GM19468 (cell line): ENCODE measurements around the gene GUCY1A2.
A peak's percentile ranks its signal among the peaks of the same experiment; 100 is the strongest.
"Not testable (repeated sequence)": the region's sequence is repeated elsewhere in the genome, so short reads cannot be mapped to it uniquely, and the experiment has no call there.

Experiments used
- ATAC-seq: cut with Tn5 transposase; IDR thresholded peaks from one replicate; pipeline ENCODE4 v1.9.1; 2021; ENCODE audit warnings: mild to moderate bottlenecking, moderate library complexity, moderate number of reproducible peaks; ENCODE audit not compliant: unreplicated experiment; ENCODE audit errors: extremely low read depth

GUCY1A2 gene, protein sequence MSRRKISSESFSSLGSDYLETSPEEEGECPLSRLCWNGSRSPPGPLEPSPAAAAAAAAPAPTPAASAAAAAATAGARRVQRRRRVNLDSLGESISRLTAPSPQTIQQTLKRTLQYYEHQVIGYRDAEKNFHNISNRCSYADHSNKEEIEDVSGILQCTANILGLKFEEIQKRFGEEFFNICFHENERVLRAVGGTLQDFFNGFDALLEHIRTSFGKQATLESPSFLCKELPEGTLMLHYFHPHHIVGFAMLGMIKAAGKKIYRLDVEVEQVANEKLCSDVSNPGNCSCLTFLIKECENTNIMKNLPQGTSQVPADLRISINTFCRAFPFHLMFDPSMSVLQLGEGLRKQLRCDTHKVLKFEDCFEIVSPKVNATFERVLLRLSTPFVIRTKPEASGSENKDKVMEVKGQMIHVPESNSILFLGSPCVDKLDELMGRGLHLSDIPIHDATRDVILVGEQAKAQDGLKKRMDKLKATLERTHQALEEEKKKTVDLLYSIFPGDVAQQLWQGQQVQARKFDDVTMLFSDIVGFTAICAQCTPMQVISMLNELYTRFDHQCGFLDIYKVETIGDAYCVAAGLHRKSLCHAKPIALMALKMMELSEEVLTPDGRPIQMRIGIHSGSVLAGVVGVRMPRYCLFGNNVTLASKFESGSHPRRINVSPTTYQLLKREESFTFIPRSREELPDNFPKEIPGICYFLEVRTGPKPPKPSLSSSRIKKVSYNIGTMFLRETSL

DNA sequence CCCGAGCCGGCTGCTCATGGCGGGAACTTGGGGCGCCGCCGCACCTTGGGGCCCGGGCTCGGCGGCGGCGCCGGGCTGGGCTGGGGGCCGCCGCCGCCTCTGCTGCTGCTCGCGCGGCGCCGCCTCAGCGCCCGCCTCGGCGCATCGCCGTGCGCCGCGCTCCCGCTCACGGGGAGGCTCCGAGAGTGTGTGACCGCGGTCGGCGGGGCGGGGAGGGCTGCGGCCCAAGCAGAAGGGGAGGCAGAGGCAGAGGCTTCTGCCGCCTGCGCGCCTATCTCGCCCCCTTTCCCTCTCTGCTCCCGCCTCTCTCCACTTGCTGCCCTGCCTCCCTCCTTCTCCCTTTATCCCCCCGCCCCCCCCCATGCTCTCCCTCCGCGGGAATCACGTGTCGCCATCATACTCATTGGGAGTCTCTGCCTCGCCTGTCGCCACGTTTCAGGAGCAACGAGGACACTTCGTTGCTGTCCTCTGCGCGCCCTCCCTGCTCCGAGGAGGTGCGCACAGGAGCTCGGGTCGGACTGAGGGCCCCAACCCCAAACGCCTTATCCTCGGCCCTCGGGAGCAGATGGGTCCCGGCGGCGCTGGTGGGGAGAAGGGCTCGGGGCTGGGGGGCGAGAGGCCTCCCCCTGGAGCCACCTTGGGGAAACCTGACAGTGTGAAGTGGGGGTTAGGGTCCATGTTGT lies at the start of gene GUCY1A2:
Gene GUCY1A2 (minus strand): TSS at position 258 of the 683 bp plus-strand sequence. CDS start 421 bp downstream, outside the sequence.
- no peak for ATAC-seq

DNA sequence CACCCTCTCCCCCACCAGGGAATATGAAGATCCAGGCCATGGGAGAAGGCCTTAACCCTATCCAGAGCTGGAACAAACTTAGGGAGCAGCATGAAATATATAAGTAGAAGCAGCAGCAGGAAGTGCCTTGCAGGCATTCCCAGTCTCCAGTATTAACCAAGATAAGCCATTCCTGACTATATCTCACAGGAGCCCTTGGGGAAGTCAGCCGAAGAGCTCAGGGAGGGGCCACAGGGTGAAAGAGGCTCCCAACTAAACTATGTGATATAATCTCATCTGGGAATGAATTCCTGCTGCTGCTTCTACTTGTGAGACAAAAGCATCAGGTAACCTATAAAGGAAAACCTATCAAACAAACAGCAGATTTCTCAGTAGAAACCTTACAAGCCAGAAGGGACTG lies 36.1 kb upstream of the GUCY1A2 start:
- no peak for ATAC-seq

DNA sequence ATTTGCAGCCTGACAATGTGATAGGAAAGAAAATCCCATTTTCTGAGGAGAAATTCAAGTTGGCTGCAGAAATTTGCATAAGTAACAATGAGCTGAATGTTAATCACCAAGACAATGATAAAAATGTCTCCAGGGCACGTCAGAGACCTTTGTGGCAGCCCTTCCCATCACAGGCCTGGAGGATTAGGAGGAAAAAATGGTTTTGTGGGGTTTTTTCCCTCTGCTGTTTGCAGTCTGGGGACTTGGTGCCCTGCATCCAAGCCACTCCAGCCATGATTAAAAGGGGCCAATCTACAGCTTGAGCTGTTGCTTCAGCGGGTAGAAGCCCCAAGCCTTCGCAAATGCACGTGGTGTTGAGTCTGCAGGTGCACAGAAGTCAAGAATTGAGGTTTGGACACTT lies 33.1 kb upstream of the GUCY1A2 start:
- ATAC-seq: not testable (repeated sequence)

DNA sequence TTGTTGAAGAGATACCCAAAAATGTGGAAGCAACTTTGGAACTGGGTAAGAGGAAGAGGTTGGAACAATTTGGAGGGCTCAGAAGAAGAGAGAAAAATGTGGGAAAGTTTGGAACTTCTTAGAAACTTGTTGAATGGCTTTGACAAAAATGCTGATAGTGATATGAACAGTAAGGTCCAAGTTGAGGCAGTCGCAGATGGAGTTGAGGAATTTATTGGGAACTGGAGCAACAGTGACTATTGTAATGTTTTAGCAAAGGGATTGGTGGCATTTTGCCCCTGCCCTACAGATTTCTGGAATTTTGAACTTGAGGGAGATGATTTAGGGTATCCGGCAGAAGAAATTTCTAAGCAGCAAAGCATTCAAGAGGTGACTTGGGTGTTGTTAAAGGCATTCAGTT lies 32.6 kb upstream of the GUCY1A2 start:
- not testable (repeated sequence) for ATAC-seq

DNA sequence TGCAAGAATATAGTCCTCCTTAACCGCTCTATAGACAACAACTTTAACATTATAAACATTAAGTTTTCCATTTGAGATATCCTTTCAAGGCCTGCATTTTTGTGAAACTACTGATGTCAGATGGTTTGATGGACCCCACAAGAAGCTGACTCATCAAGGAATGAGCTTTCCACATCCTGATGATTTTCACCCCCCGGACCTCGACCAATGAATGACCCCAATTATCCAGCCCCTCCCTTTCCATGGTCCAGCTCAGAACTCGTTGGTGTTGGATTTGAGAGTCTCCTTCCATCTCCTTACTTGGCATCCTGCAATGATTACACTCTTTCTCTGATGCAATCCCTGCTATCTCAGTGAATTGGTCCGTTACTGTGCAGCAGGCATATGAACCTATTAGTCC lies 31.8 kb upstream of the GUCY1A2 start:
- ATAC-seq: no peak

DNA sequence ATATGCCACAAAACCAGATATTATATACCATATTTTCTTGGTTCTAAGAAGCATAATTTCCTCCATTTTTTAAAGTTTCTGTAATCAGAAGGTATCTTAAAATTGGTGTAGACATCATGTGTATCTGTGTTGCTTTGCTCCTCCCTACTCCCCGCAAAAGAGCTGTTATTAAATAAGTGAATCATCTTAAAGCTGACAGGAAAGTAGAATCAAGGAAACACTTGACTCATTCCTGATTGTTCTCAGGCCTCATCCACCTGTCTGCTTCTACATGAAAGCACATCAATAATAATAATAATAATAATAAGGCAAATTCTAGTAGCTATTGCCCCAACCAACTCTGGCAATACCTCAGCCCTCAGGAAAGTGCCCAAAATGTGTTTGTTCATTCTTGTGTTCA lies 26.2 kb upstream of the GUCY1A2 start:
- no peak for ATAC-seq

DNA sequence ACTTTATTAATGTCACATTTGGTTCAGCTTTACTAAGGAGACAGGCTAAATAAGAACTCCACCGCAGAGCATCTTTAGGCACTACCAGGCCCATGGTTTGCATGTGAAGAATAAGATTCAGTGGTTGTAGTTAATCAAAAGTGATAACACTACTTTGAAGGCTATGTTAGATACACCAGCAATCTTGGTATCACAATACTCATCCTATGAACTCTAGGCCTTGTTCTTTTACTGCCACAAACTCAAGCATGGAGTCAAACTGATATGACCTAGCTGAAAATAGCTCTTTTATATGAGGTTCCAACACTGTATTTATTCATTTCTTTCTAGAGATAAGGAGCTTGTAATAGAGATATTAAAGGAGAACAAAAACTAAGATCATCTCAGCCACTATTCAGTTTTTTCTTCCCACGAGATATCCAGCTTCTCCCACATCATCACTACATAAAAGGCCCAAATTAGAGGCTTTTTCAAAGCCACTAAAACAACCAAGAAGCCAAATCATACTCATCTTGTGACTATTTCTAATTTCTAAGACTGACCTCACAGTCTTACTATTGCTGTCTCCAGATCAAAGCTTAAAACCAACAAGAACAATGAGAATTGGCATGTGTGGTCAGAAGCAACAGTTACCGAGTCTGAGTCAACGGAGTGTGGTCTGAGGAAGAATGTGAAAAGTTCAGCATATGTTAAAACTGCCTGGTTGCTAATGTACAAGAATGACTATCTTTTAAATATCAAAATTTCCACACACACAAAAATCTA lies 25.1 kb upstream of the GUCY1A2 start:
- ATAC-seq: no peak

DNA sequence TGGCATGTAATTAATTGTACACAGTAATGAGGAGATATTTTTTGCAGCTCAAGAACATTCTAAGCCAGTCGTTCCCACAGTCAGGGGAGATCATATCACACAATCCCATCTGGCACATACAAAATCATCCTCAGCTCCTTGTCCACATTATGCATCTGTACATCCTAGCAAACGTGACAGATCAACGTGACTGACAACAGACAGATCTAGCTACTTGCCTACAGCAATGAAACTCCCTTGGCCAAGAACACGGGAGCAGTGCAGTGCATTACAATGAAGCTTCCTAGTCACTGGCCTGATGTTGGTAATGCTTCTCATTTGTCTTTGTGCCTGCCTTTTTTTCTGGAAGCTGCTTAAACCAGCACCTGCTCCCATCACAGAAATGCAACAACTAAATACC lies 24.5 kb upstream of the GUCY1A2 start:
- ATAC-seq: no peak

DNA sequence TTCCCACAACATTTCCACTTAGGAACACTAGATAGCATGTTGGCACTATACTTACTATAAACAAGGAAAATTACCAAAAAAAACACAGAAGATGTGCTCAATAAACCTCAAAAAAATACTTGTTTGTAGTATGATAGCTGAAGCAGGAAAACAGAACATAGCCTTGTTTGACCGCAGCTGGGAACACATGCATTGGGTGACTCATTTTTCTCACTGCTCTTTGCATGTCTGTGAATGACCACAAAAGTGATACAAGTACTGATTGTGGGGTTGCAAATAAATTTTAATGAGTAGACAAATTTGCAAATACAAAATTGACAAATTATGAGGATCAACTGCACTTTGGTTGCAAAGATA lies 22.8 kb upstream of the GUCY1A2 start:
- no peak for ATAC-seq

DNA sequence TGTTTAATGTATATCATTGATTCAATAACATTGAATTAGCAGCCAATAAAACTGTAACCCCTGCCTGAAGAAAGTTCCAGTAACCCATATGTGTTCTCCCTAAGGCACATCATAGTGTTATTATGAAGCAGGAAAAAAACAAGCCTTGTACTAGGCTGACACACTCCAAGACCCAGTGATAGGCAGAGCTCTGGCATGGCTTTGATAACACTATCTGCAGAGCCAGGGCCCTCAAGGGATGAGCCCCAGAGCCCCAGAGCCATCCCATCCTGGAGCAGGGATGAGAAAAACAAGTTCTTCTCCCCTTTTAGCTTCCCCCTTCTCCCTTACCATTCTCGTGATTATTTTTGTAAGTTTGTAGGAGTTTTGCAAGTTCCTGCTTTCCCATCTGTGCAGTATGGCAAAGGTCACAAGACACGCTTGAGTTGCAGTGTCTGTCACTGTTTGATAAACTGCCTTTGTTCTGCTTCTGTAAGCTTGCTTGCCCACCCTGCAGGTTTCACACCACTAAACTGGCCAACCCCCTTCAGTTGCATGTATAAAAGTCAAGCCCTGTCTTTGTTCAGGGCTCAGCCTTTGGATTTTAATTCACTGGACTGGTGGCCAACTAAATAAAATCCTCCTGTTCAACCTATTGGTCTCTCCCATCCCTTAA lies 22.3 kb upstream of the GUCY1A2 start:
- no peak for ATAC-seq

DNA sequence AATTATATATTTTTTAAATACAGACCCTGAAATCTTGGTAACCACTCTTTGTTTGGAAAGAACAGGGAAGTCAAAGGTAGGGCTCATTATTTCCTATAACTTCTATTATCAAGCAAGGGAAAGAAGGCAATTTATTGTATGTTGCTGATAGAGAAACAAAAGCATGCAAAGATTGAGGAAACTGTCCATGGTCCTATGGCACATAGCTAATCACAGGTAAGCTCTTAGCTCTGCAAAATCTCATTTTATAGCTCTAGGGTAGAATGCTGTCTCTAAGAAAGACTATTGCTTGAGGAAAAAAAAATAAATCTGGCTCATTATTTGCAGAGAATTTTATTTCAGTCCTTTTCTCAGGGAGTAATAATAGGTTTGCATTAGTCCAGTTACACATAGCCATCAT lies 7.4 kb upstream of the GUCY1A2 start:
- ATAC-seq: no peak

DNA sequence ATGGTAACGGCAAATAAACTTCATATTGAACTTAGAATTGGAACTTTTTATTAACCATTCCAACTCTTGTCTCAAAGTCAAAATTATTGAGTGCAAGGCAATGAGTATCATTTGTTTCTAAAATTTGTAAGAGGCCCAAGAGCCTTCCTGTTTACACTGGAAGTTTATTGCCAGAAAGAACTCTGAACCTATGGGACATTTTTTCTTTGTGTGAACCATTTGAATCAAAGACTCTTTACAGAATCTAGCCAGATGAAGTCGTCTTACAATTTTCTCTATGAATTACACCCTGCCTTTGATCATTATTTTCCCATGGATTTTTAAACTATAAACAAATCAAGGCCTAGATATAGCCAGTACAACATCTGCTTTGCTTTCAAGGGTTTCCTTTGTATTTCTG lies 2.3 kb upstream of the GUCY1A2 start:
- ATAC-seq: no peak

DNA sequence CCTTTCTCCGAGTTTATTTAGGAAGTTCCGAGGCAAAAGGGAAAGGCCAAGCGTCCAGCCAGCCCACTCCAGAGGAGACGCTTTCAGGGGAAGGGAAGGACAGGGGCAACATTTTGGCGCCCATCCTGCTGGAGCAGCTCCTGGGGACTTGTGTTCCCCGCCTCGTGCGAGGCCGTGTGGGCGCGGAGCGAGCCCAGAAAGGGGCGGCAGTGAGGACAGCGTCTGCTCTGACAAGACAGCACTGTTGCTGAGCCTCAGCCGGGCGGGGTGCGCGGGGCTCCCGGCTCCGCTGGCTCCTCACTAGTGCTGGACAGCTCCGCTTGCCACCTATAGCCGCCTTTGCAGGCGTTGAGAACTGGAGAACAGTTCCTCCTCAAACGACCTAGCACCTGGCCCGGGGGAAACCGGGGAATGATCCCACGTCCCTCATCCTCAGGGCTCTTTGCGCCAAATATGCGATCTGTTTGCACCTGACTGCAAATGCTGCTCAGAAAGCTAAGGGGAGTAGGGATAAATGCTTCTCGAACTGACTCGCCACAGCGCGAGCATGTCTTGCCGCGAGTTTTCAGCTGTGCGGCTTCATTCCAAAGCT lies 722 bp upstream of the GUCY1A2 start:
- no peak for ATAC-seq

DNA sequence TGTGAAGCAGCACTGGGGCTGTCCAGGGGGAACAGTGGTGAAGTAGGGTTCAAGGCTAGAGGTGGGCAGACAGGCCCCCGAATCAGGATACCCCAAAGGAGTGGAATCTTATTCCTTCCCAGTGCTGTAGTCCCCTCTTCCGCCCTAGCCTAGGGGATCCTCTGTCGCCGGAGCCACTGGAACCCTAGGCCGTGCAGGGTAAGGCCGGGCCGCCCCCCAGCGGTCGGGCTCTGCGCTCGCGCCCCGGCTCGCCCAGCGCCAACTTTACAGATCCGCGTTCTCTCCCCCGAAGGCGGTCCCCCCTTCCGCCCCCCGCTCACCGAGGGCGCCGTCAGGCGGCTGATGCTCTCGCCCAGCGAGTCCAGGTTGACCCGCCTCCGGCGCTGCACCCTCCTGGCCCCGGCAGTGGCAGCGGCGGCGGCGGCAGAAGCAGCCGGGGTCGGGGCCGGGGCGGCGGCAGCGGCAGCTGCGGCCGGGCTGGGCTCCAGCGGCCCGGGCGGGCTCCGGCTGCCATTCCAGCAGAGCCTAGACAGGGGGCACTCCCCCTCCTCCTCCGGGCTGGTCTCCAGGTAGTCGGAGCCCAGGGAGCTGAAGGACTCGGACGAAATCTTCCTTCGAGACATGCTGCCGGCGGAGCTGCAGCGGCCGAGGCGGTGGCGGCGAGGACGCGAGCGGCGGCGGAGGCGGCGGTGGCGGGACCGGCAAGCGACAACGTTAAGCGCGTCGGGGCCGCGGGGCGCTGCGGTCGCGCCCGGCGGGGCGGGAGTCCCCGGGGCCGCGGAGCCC lies 650 bp downstream of the GUCY1A2 start:
- peak; percentile 64 for ATAC-seq

DNA sequence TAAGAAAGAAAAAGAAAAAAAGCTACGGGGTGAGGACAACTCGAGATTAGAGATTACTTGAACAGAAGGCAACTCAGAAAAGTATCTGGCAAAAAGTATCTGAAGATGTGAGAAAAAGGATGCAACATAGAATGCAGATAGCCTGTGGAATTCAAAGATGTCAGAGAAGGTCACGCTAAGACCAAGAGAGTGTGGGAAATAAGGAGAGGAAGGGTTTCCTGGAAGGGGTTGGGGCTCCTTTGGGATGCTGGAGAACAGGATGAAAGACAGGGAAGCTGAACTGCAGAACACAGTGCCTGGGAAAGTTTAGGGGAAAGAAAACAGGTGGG lies 1.2 kb downstream of the GUCY1A2 start:
- no peak for ATAC-seq

DNA sequence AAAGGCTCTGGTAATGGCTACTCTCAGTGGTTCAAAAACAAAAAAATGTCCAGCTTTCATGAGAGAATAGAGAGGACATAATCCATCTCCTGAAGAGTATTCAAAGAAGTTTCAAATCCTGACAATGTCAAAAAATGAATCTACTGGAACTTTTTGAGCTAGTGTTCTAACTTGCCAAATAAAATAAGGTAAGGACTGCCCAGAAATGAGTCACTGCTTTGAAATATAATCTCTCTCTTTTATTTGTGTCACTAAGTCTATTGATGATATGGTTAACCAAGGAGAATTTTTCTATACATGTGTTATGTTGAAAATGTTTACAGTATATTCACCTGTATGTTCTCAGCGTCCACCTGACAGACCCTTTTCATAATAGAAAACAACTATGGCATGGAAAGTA lies 3.4 kb downstream of the GUCY1A2 start:
- no peak for ATAC-seq

DNA sequence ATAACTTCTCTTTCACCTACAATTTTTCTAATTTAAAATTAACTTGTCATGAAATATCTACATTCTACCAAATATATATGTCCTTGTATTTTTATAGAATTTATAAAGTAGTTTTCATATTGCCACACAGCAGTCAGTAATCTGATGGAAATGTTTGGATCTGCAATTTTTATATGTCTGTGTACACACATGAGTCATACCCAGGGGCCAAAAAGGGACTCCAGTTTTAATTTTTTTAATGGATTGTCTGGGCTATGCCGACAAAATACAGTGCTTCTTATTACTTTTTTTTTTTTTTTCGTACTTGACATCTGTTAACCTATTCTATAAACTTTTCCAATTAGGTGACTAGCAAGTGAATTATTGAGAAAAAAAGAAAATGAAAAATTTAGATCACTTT lies 6.3 kb downstream of the GUCY1A2 start:
- ATAC-seq: no peak

DNA sequence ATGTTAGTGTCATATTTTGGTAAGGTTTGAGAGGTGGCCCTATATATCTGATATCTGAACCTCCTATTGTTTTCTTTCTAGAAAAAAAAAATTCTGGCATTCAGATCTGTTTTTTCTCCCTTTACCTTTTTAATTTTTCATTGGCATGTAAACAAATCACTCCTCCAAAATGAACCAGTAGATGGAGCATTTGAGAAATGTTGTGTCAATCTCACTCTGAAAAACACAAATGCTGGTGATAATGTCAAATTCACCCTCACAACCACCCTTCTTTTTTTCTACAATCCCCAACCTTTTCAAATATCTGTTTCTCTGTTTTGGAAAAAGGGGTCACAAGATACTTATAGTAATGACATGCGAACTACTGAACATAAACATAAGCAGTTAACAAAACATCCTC lies 9.1 kb downstream of the GUCY1A2 start:
- ATAC-seq: no peak
